Mesendoderm (in vitro differentiated cells): ENCODE data around the gene AHRR.

ENCODE experiments used
- DNase-seq: peaks from one replicate; pipeline ENCODE4 v3.0.0; 2013
- H2AK5ac ChIP-seq: 2 replicates; pipeline ENCODE4 v1.6.1; 2013; ENCODE audit warnings: low read length, inconsistent platforms
- H2BK120ac ChIP-seq: 2 replicates; pipeline ENCODE4 v1.6.1; 2013; ENCODE audit warnings: low read depth, mild to moderate bottlenecking, low read length, moderate library complexity, mixed read lengths
- H2BK15ac ChIP-seq: replicated peaks from 2 replicates; pipeline ENCODE4 v1.6.1; 2013; ENCODE audit warnings: low read depth, mild to moderate bottlenecking, moderate library complexity
- H2BK5ac ChIP-seq: 2 replicates; pipeline ENCODE4 v1.6.1; 2013; ENCODE audit warnings: low read length, inconsistent platforms
- H3K18ac ChIP-seq: 2 replicates; pipeline ENCODE4 v1.6.1; 2013; ENCODE audit warnings: mild to moderate bottlenecking, low read length, mixed read lengths
- H3K23ac ChIP-seq: one replicate; pipeline ENCODE4 v1.6.1; 2013; ENCODE audit warnings: low read length
- H3K27ac ChIP-seq: 2 replicates; pipeline ENCODE4 v1.5.1; 2013; ENCODE audit warnings: low read depth, mild to moderate bottlenecking, inconsistent platforms, low read length, moderate library complexity
- H3K27me3 ChIP-seq: 2 replicates; pipeline ENCODE4 v1.6.1; 2013; ENCODE audit warnings: low read length, control low read depth, mild to moderate bottlenecking, inconsistent platforms; ENCODE audit not compliant: insufficient read depth, poor library complexity
- H3K36me3 ChIP-seq: 2 replicates; pipeline ENCODE4 v1.6.1; 2013; ENCODE audit warnings: low read length, inconsistent platforms; ENCODE audit not compliant: control insufficient read depth, insufficient read depth
- H3K4ac ChIP-seq: one replicate; pipeline ENCODE4 v1.6.1; 2013; ENCODE audit warnings: low read depth, mild to moderate bottlenecking, low read length, moderate library complexity
- H3K4me1 ChIP-seq: 2 replicates; pipeline ENCODE4 v1.6.1; 2013; ENCODE audit warnings: low read depth, low read length, inconsistent platforms; ENCODE audit not compliant: control insufficient read depth
- H3K4me2 ChIP-seq: 2 replicates; pipeline ENCODE4 v1.6.1; 2013; ENCODE audit warnings: low read length
- H3K4me3 ChIP-seq: 2 replicates; pipeline ENCODE4 v1.5.1; 2013; ENCODE audit warnings: mild to moderate bottlenecking, low read length
- H3K56ac ChIP-seq: one replicate; pipeline ENCODE4 v1.6.1; 2013; ENCODE audit warnings: low read length
- H3K79me1 ChIP-seq: 2 replicates; pipeline ENCODE4 v1.6.1; 2013; ENCODE audit warnings: low read length, inconsistent platforms
- H3K79me2 ChIP-seq: 2 replicates; pipeline ENCODE4 v1.6.1; 2013; ENCODE audit warnings: mild to moderate bottlenecking, low read length; ENCODE audit not compliant: control insufficient read depth, insufficient read depth
- H3K9ac ChIP-seq: 2 replicates; pipeline ENCODE4 v1.6.1; 2013; ENCODE audit warnings: low read length, inconsistent platforms
- H4K5ac ChIP-seq: one replicate; pipeline ENCODE4 v1.6.1; 2013; ENCODE audit warnings: low read length
- H4K8ac ChIP-seq: one replicate; pipeline ENCODE4 v1.6.1; 2013; ENCODE audit warnings: low read depth, mild to moderate bottlenecking, control low read depth, low read length, moderate library complexity
- WGBS: extraction: QIAGEN DNeasy Blood & Tissue Kit; methylation state at CpG from one replicate; pipeline ENCODE4 v1.1.7; 2013; ENCODE audit warnings: low lambda C conversion rate, missing lambda C conversion rate; ENCODE audit not compliant: insufficient coverage; ENCODE audit errors: extremely low coverage; 5-methylcytosine and 5-hydroxymethylcytosine counted together

AHRR gene

DNA sequence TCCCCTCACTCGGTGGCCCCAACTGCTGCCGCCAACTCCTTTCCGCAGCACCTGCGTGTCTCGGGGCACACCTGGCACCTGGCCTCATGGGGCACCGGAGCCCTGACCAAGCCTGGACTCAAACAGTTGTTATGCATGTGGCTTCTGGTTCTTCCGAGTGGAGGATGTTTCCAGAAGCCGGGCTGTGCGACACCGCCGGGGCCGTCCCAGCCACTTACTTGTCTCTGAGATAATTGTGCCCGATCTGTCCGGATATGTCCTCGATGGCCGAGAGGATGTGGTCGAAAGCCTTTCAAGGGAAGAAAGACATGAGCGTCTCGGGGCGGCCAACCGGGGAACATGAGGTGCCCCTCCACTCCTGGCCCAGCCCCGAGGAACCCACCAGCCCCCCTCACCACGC, 159.8 kb downstream of the AHRR start:
- no peak overlapping the region for H2BK15ac ChIP-seq
- no CpG with 5 or more reads among the region's 23 CpGs for WGBS

DNA sequence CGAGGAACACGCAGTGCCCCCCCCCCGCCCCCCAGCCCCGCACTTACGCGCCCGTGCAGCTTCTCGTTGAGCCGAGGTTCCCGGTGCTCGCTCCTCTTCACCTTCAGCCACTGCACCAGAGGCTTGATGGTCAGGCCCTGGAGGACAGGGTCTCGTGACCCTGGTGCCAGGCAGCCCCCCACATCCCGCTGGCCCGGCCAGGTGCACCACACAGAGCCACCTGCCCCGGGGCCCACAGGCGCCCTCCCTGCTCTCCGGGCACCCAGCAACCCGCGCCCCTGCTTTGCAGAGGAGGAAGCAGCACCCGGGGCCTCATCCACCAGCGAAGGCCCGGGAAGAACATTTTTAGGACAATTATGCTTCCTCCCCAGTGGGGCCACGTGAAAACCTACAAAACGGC, 160.5 kb downstream of the AHRR start:
- Histone ChIP-seq H3K27me3 (no peaks in the 10 kb centered on the region), H3K27ac (no peak overlapping the region), H3K56ac (no peak overlapping the region), H3K4me2 (no peak overlapping the region), H3K79me2 (no peaks in the 10 kb centered on the region), H2BK15ac (no peak overlapping the region), H4K5ac (no peak overlapping the region), H3K4ac (no peak overlapping the region), H3K23ac (no peak overlapping the region), H3K4me3 (no peak overlapping the region), H2AK5ac (no peak overlapping the region), H3K18ac (no peak overlapping the region), H3K79me1 (no peaks in the 10 kb centered on the region), H2BK5ac (no peak overlapping the region), H3K9ac (no peak overlapping the region), H3K36me3 (no peaks in the 10 kb centered on the region), H2BK120ac (no peak overlapping the region), H4K8ac (no peak overlapping the region), H3K4me1 (no peaks in the 10 kb centered on the region)
- no peak for DNase-seq
- WGBS, result no CpG with 5 or more reads among the region's 24 CpGs

More for the DNA sequence above, 159.8 kb downstream of the AHRR start:
- Histone ChIP-seq H3K79me2 (no peaks in the 10 kb centered on the region), H3K4me2 (no peak overlapping the region), H2AK5ac (no peak overlapping the region), H3K4ac (no peak overlapping the region), H4K5ac (no peak overlapping the region), H3K27me3 (no peaks in the 10 kb centered on the region), H3K56ac (no peak overlapping the region), H2BK5ac (no peak overlapping the region), H2BK120ac (no peak overlapping the region), H3K27ac (no peak overlapping the region), H3K9ac (no peak overlapping the region), H3K79me1 (no peaks in the 10 kb centered on the region), H4K8ac (no peak overlapping the region), H3K4me3 (no peak overlapping the region), H3K4me1 (no peaks in the 10 kb centered on the region), H3K23ac (no peak overlapping the region), H3K18ac (no peak overlapping the region), H3K36me3 (no peaks in the 10 kb centered on the region)
- no peak for DNase-seq

GRCh38 chr5:482506-482905, 161.0 kb downstream of the AHRR start:
- Histone ChIP-seq H3K9ac (no peak overlapping the region), H3K4me3 (no peak overlapping the region), H3K27ac (no peak overlapping the region), H3K18ac (no peak overlapping the region), H3K4ac (no peak overlapping the region), H2BK120ac (no peak overlapping the region), H3K36me3 (no peaks in the 10 kb centered on the region), H2BK5ac (no peak overlapping the region), H4K8ac (no peak overlapping the region), H3K56ac (no peak overlapping the region), H2AK5ac (no peak overlapping the region), H2BK15ac (no peak overlapping the region), H3K79me1 (no peaks in the 10 kb centered on the region), H3K79me2 (no peaks in the 10 kb centered on the region), H4K5ac (no peak overlapping the region), H3K23ac (no peak overlapping the region), H3K27me3 (no peaks in the 10 kb centered on the region), H3K4me2 (no peak overlapping the region), H3K4me1 (no peaks in the 10 kb centered on the region)
- no peak for DNase-seq
- WGBS, result no CpG with 5 or more reads among the region's 27 CpGs

DNA sequence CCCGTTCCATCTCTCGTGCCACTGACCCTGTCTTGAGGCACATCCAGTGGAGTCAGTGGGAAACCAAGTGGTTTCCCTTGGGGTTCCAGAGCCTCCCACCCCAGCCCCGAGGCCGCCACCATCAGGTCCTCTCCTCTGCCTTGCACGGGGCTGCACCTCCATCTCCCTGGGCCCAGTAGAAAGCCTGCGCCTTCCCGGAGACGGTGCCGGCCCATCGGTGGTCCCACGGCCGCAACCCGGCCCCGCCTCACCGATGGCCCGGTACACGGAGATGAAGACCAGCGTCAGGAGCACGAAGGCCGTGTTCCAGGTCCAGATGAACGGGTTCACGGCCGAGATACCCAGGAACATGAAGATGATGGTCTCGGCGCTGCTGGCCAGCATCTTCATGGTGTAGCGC, 161.5 kb downstream of the AHRR start:
- no CpG with 5 or more reads among the region's 26 CpGs for WGBS
- no peak overlapping the region for H3K27ac ChIP-seq
- H2BK5ac ChIP-seq, result no peak overlapping the region
- H4K8ac ChIP-seq, result no peak overlapping the region
- no peak overlapping the region for H3K23ac ChIP-seq
- no peak overlapping the region for H3K4me3 ChIP-seq
- H3K36me3 ChIP-seq, result no peaks in the 10 kb centered on the region
- no peak overlapping the region for H3K4me2 ChIP-seq
- H3K18ac ChIP-seq, result no peak overlapping the region
- H3K56ac ChIP-seq, result no peak overlapping the region
- no peak overlapping the region for H3K4ac ChIP-seq
- H3K9ac ChIP-seq, result no peak overlapping the region
- H2BK120ac ChIP-seq, result no peak overlapping the region
- no peak overlapping the region for H4K5ac ChIP-seq
- no peaks in the 10 kb centered on the region for H3K79me1 ChIP-seq
- no peaks in the 10 kb centered on the region for H3K4me1 ChIP-seq
- H3K27me3 ChIP-seq, result no peaks in the 10 kb centered on the region
- H2AK5ac ChIP-seq, result no peak overlapping the region
- no peak for DNase-seq
- H3K79me2 ChIP-seq, result no peaks in the 10 kb centered on the region
- H2BK15ac ChIP-seq, result no peak overlapping the region

- no CpG with 5 or more reads among the region's 34 CpGs for WGBS
- no peak overlapping the region for H4K5ac ChIP-seq
These were observed 162.1 kb downstream of the AHRR start for GRCh38 chr5:483434-484140.

GRCh38 chr5:484556-484955, 163.0 kb downstream of the AHRR start:
- Histone ChIP-seq H2BK15ac (no peak overlapping the region), H4K5ac (no peak overlapping the region), H3K27ac (no peak overlapping the region), H3K4me1 (no peaks in the 10 kb centered on the region), H2BK120ac (no peak overlapping the region), H3K36me3 (no peaks in the 10 kb centered on the region), H3K4ac (no peak overlapping the region), H3K27me3 (no peaks in the 10 kb centered on the region), H3K4me3 (no peak overlapping the region), H3K9ac (no peak overlapping the region), H3K56ac (no peak overlapping the region), H3K79me1 (no peaks in the 10 kb centered on the region), H2AK5ac (no peak overlapping the region), H3K79me2 (no peaks in the 10 kb centered on the region), H3K23ac (no peak overlapping the region), H3K4me2 (no peak overlapping the region), H2BK5ac (no peak overlapping the region), H3K18ac (no peak overlapping the region), H4K8ac (no peak overlapping the region)
- DNase-seq, result no peak
- WGBS, result no CpG with 5 or more reads among the region's 24 CpGs

More at GRCh38 chr5:483434-484140, 162.1 kb downstream of the AHRR start:
- Histone ChIP-seq H3K23ac (no peak overlapping the region), H2BK5ac (no peak overlapping the region), H3K4me3 (no peak overlapping the region), H3K4ac (no peak overlapping the region), H3K79me1 (no peaks in the 10 kb centered on the region), H3K27ac (no peak overlapping the region), H3K4me1 (no peaks in the 10 kb centered on the region), H3K9ac (no peak overlapping the region), H3K4me2 (no peak overlapping the region), H3K36me3 (no peaks in the 10 kb centered on the region), H3K79me2 (no peaks in the 10 kb centered on the region), H4K8ac (no peak overlapping the region), H2AK5ac (no peak overlapping the region), H2BK120ac (no peak overlapping the region), H3K27me3 (no peaks in the 10 kb centered on the region), H3K18ac (no peak overlapping the region), H2BK15ac (no peak overlapping the region), H3K56ac (no peak overlapping the region)
- no peak for DNase-seq
